ENCODE results near the gene SGCB.

The SGCB gene

GRCh38 chr4:52015366-52015765 lies 22.7 kb downstream of the SGCB start:
- no peak for DNase-seq (ENCODE audit: low spot score)

GRCh38 chr4:52014903-52015302 lies 23.2 kb downstream of the SGCB start:
- DNase-seq (ENCODE audit: low spot score), result no peak
- TF ChIP-seq CTCF (IDR thresholded peaks at IDR 0.05; ENCODE audit: borderline replicate concordance, control extremely low read depth, extremely low read depth, insufficient read depth, missing control alignments), result no peak
- in situ Hi-C loops (cut with MboI; ENCODE audit: low sequenced_read_pairs, unreplicated experiment), result loop anchor here (25.0 kb wide), 1 partner anchor 122 kb away; no protein-coding TSS in a partner anchor

More at GRCh38 chr4:52015366-52015765, 22.7 kb downstream of the SGCB start:
- in situ Hi-C loops (cut with MboI; ENCODE audit: low sequenced_read_pairs, unreplicated experiment), result loop anchor here (25.0 kb wide), 1 partner anchor 122 kb away; no protein-coding TSS in a partner anchor
- TF ChIP-seq CTCF (IDR thresholded peaks at IDR 0.05; ENCODE audit: borderline replicate concordance, control extremely low read depth, extremely low read depth, insufficient read depth, missing control alignments), result no peak

- no peak for DNase-seq (ENCODE audit: low spot score)
- in situ Hi-C loops (cut with MboI; ENCODE audit: low sequenced_read_pairs, unreplicated experiment), result loop anchor here (25.0 kb wide), 1 partner anchor 125 kb away; no protein-coding TSS in a partner anchor
- TF ChIP-seq CTCF (IDR thresholded peaks at IDR 0.05; ENCODE audit: borderline replicate concordance, control extremely low read depth, extremely low read depth, insufficient read depth, missing control alignments), result no peak
Measured at GRCh38 chr4:52012651-52013050, 25.4 kb downstream of the SGCB start.

GRCh38 chr4:52010986-52011385 lies 27.1 kb downstream of the SGCB start:
- in situ Hi-C loops (cut with MboI; ENCODE audit: low sequenced_read_pairs, unreplicated experiment), result loop anchor here (25.0 kb wide), 1 partner anchor 126 kb away; no protein-coding TSS in a partner anchor
- no peak for DNase-seq (ENCODE audit: low spot score)
- TF ChIP-seq CTCF (IDR thresholded peaks at IDR 0.05; ENCODE audit: borderline replicate concordance, control extremely low read depth, extremely low read depth, insufficient read depth, missing control alignments), result no peak

GRCh38 chr4:52006887-52007286 lies 31.2 kb downstream of the SGCB start:
- DNase-seq (ENCODE audit: low spot score), result no peak
- no peak for TF ChIP-seq CTCF (IDR thresholded peaks at IDR 0.05; ENCODE audit: borderline replicate concordance, control extremely low read depth, extremely low read depth, insufficient read depth, missing control alignments)
- in situ Hi-C loops (cut with MboI; ENCODE audit: low sequenced_read_pairs, unreplicated experiment), result loop anchor here (25.0 kb wide), 1 partner anchor 130 kb away; no protein-coding TSS in a partner anchor

GRCh38 chr4:52005604-52006273 lies 32.4 kb downstream of the SGCB start:
- DNase-seq (ENCODE audit: low spot score), result no peak
- in situ Hi-C loops (cut with MboI; ENCODE audit: low sequenced_read_pairs, unreplicated experiment), result loop anchor here (25.0 kb wide), 1 partner anchor 132 kb away; no protein-coding TSS in a partner anchor
- TF ChIP-seq CTCF (IDR thresholded peaks at IDR 0.05; ENCODE audit: borderline replicate concordance, control extremely low read depth, extremely low read depth, insufficient read depth, missing control alignments), result no peak
